Tibial artery (tissue), 4 donors: Measurements from ENCODE around the gene NEDD4L.

Experiments used
- DNase-seq, 2 donors: peaks; one replicate each; pipeline ENCODE4 v3.0.0-alpha.2; 2019
- H3K27ac ChIP-seq, 2 donors: fragments of 200-600 bp; sonication (generic) in 1 of 2; 1 replicate in 1 of 2; 2 replicates in 1 of 2; pipeline ENCODE4 v1.5.1; 2018 to 2019; ENCODE audit warnings: mild to moderate bottlenecking in 1 of 2
- H3K27me3 ChIP-seq, 2 donors: fragments of 200-600 bp; sonication (generic) in 1 of 2; one replicate each; pipeline versions ENCODE4 v1.5.1 to v1.6.0; 2016 to 2019
- H3K36me3 ChIP-seq, 3 donors: fragments of 200-600 bp; sonication (generic) in 2 of 3; one replicate each; pipeline ENCODE4 v1.5.1; 2016 to 2019; ENCODE audit warnings: mild to moderate bottlenecking in 2 of 3
- H3K4me1 ChIP-seq, 4 donors: fragments of 200-600 bp; sonication (generic) in 2 of 4; 1 replicate in 3 of 4; 2 replicates in 1 of 4; pipeline ENCODE4 v1.5.1; 2016 to 2019
- H3K4me3 ChIP-seq, 2 donors: fragments of 200-600 bp; sonication (generic) in 1 of 2; 1 replicate in 1 of 2; 2 replicates in 1 of 2; pipeline ENCODE4 v1.5.1; 2018 to 2019; ENCODE audit warnings: mild to moderate bottlenecking in 2 of 2
- H3K9me3 ChIP-seq, 3 donors: fragments of 200-600 bp; sonication (generic) in 1 of 3; one replicate each; pipeline ENCODE4 v1.5.1; 2016 to 2019
- intact Hi-C: fragments of 100-400 bp; cut with DNase I; formaldehyde crosslinking; loops from one replicate; pipeline ENCODE4 v1.15.0; 2023; ENCODE audit warnings: low total_unique reads
- TF ChIP-seq, protein P1 (sequence below), 2 experiments: fragments of 200-600 bp in 1 of 2; fragments of 450-650 bp in 1 of 2; IDR thresholded peaks; one replicate each; pipeline ENCODE4 v1.5.1; 2017 to 2019; ENCODE audit warnings: antibody characterized with exemption in 2 of 2, mild to moderate bottlenecking in 1 of 2, moderate library complexity in 1 of 2

Gene NEDD4L

DNA sequence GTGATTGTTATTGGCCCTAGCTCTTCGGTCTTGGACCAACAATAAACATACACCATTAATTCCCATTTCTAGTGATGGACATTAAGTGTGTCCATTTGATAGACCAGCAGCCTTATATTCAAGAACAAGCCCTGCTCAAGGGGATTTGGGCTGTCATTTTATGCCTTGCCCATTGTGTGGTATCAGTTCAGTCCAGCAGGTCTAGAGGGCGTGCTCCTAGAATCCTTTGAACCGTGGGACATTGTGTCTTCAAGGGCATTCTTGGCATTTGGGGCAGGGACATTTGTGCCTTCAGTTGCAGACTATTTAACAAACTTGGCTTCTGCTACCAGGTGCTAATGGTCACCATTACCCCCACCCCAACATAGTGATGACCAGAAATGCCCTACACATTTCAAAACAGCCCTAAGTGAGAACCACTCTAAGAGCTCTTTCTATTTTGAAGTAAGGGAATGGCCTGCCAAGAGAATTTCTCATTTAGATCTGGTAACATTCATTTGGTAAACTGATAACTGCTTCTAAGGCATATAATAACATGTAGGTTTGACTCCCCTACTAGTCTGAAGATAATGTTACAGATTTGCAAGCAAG is 300.1 kb downstream of the NEDD4L start:
- H3K9me3 ChIP-seq, result no peaks in the 10 kb centered on the region
- no peaks in the 10 kb centered on the region for H3K4me1 ChIP-seq
- no peak overlapping the region for H3K27ac ChIP-seq
- no peaks in the 10 kb centered on the region for H3K36me3 ChIP-seq
- intact Hi-C loops, result no loop called here
- no peaks in the 10 kb centered on the region for H3K27me3 ChIP-seq
- TF ChIP-seq, protein P1, sequence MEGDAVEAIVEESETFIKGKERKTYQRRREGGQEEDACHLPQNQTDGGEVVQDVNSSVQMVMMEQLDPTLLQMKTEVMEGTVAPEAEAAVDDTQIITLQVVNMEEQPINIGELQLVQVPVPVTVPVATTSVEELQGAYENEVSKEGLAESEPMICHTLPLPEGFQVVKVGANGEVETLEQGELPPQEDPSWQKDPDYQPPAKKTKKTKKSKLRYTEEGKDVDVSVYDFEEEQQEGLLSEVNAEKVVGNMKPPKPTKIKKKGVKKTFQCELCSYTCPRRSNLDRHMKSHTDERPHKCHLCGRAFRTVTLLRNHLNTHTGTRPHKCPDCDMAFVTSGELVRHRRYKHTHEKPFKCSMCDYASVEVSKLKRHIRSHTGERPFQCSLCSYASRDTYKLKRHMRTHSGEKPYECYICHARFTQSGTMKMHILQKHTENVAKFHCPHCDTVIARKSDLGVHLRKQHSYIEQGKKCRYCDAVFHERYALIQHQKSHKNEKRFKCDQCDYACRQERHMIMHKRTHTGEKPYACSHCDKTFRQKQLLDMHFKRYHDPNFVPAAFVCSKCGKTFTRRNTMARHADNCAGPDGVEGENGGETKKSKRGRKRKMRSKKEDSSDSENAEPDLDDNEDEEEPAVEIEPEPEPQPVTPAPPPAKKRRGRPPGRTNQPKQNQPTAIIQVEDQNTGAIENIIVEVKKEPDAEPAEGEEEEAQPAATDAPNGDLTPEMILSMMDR (IDR thresholded peaks at IDR 0.05), result no peak
- no peak for DNase-seq
- H3K4me3 ChIP-seq, result no peak overlapping the region

GRCh38 chr18:58344861-58345463 is 300.9 kb downstream of the NEDD4L start:
- Histone ChIP-seq H3K9me3 (no peaks in the 10 kb centered on the region), H3K4me1 (no peaks in the 10 kb centered on the region), H3K27ac (no peak overlapping the region), H3K36me3 (no peaks in the 10 kb centered on the region), H3K4me3 (no peak overlapping the region), H3K27me3 (no peaks in the 10 kb centered on the region)
- TF ChIP-seq, protein P1 (IDR thresholded peaks at IDR 0.05), result no peak
- no peak for DNase-seq
- intact Hi-C loops, result no loop called here

GRCh38 chr18:58345875-58346274 is 301.8 kb downstream of the NEDD4L start:
- Histone ChIP-seq H3K4me3 (no peak overlapping the region), H3K27ac (no peak overlapping the region), H3K4me1 (no peaks in the 10 kb centered on the region), H3K9me3 (no peaks in the 10 kb centered on the region), H3K36me3 (no peaks in the 10 kb centered on the region), H3K27me3 (no peaks in the 10 kb centered on the region)
- intact Hi-C loops, result no loop called here
- TF ChIP-seq, protein P1 (IDR thresholded peaks at IDR 0.05), result no peak
- no peak for DNase-seq

DNA sequence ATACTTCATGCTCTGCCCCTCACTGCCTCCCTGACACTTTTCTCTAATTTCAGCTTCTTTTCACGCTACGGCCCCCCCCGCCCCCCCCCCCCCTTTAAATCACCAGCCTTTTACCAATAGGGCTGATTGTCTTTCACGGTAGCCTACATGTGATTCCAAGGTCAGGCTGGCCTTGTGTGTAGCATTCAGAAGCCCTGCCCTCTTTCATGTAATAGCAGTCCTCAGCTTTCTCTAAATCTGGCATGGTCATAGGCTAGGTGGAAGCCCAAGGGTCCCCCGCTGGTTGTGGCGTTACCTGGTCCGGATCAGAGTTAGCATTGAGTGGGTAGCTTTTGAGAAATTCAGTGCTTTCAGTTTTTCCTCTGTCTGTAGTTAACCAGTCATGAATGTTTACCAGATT is 303.1 kb downstream of the NEDD4L start:
- TF ChIP-seq, protein P1 (IDR thresholded peaks at IDR 0.05), result no peak
- Histone ChIP-seq H3K27me3 (no peaks in the 10 kb centered on the region), H3K4me3 (no peak overlapping the region), H3K27ac (no peak overlapping the region), H3K4me1 (no peaks in the 10 kb centered on the region), H3K9me3 (no peaks in the 10 kb centered on the region), H3K36me3 (no peaks in the 10 kb centered on the region)
- DNase-seq, result no peak
- intact Hi-C loops, result no loop called here

- H3K9me3 ChIP-seq, result no peaks in the 10 kb centered on the region
- H3K36me3 ChIP-seq, result peaks cover 0 to 6% (median 0%) of the 10 kb centered on the region in 3 donors
- TF ChIP-seq, protein P1 (IDR thresholded peaks at IDR 0.05), result no peak
- no peak for DNase-seq
- no peak overlapping the region for H3K4me3 ChIP-seq
- intact Hi-C loops, result no loop called here
- no peak overlapping the region for H3K27ac ChIP-seq
- H3K27me3 ChIP-seq, result no peaks in the 10 kb centered on the region
- H3K4me1 ChIP-seq, result no peaks in the 10 kb centered on the region
These were observed 304.5 kb downstream of the NEDD4L start for GRCh38 chr18:58348517-58348916.
